Osteoblast (primary cell): Measurements from ENCODE around the gene CHD1. TPM values are rescaled to one million over a fixed set of nuclear protein-coding genes. Genes with fewer than 3 reads are reported as not detected.

Experiments used
- DNase-seq: peaks from one replicate; pipeline ENCODE4 v3.0.0; 2011; ENCODE audit warnings: low spot score, mixed read lengths; ENCODE audit not compliant: insufficient read length; ENCODE audit errors: missing footprints
- H2AFZ ChIP-seq: 2 replicates; pipeline ENCODE4 v1.6.0; 2011; ENCODE audit warnings: mild to moderate bottlenecking, low read length
- H3K27ac ChIP-seq: 2 replicates; pipeline ENCODE4 v1.5.1; 2011; ENCODE audit warnings: mild to moderate bottlenecking, low read depth, low read length, moderate library complexity
- H3K27me3 ChIP-seq: 2 replicates; pipeline ENCODE4 v1.6.0; 2012; ENCODE audit warnings: mild to moderate bottlenecking, control low read depth, inconsistent platforms, low read length, moderate library complexity; ENCODE audit not compliant: insufficient read depth
- H3K36me3 ChIP-seq: 2 replicates; pipeline ENCODE4 v1.5.1; 2011; ENCODE audit warnings: mild to moderate bottlenecking, low read length, control low read depth, moderate library complexity; ENCODE audit not compliant: insufficient read depth
- H3K4me1 ChIP-seq: 2 replicates; pipeline ENCODE4 v1.5.1; 2011; ENCODE audit warnings: mild to moderate bottlenecking, low read length, control low read depth, moderate library complexity; ENCODE audit not compliant: insufficient read depth
- H3K4me2 ChIP-seq: 2 replicates; pipeline ENCODE4 v1.6.0; 2011; ENCODE audit warnings: mild to moderate bottlenecking, low read length; ENCODE audit not compliant: insufficient read depth
- H3K4me3 ChIP-seq: fragments of 200-600 bp; sonication (generic); 3 replicates; pipeline ENCODE4 v1.5.1; 2012; ENCODE audit warnings: mild to moderate bottlenecking, low read length, inconsistent platforms; ENCODE audit not compliant: insufficient read depth
- H3K79me2 ChIP-seq: 2 replicates; pipeline ENCODE4 v1.6.0; 2012; ENCODE audit warnings: mild to moderate bottlenecking, low read length, control low read depth, inconsistent platforms; ENCODE audit not compliant: insufficient read depth
- H3K9me3 ChIP-seq: 2 replicates; pipeline ENCODE4 v1.5.1; 2011; ENCODE audit warnings: low read depth, low read length, control low read depth
- H4K20me1 ChIP-seq: 2 replicates; pipeline ENCODE4 v1.6.0; 2012; ENCODE audit warnings: mild to moderate bottlenecking, low read length, control low read depth; ENCODE audit not compliant: insufficient read depth
- CTCF ChIP-seq: IDR thresholded peaks from 2 replicates; pipeline ENCODE4 v1.5.1; 2011; ENCODE audit warnings: mild to moderate bottlenecking, low read depth, low read length, moderate library complexity; ENCODE audit errors: extremely low read depth
- total RNA-seq: library from RNA; depleted of rRNA; stranded (reverse); fragments of >200 nt; gene quantifications from 2 replicates; pipeline ENCODE4 v1.2.3, GENCODE V29; 2012

CHD1 gene
- total RNA-seq, 1 donor: 43.8 TPM

DNA sequence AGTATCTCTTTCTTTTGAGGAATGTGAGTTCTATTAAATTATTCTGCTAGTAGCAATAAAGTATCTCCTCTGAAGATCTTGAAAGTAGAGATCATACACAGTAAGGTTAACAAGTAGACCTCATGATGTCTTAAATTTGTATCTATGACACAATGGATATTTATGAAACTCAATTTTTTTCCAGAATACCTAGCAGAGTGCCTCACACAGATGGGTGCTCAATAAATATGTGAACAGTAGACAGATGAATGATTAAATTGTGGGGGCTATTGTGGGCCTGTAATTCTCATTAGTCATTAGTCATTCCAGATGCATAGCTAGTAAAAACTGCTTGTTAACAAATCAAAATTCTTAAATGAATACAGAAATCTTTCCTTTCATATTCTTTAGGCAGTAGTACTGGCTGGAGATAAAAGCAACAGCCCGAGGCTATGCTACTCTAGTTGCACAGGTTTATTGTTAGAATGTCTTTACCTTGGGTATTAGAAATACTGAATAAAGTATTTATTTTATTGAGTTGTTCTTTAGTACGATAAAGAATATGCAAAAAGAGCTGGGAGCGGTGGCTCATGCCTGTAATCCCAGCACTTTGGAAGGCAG is 22.0 kb downstream of the CHD1 start:
- H3K4me3 ChIP-seq: no peak overlapping the region
- no peak for TF ChIP-seq CTCF
- peaks cover 4% of the 10 kb centered on the region for H4K20me1 ChIP-seq
- peaks cover 60% of the 10 kb centered on the region for H3K79me2 ChIP-seq
- no peaks in the 10 kb centered on the region for H3K9me3 ChIP-seq
- DNase-seq: no peak
- H3K4me2 ChIP-seq: no peak overlapping the region
- peaks cover 11% of the 10 kb centered on the region for H3K36me3 ChIP-seq
- no peaks in the 10 kb centered on the region for H3K27me3 ChIP-seq
- H2AFZ ChIP-seq: no peak overlapping the region
- peaks cover 17% of the 10 kb centered on the region for H3K4me1 ChIP-seq
- peak overlapping the region; percentile 27 for H3K27ac ChIP-seq

DNA sequence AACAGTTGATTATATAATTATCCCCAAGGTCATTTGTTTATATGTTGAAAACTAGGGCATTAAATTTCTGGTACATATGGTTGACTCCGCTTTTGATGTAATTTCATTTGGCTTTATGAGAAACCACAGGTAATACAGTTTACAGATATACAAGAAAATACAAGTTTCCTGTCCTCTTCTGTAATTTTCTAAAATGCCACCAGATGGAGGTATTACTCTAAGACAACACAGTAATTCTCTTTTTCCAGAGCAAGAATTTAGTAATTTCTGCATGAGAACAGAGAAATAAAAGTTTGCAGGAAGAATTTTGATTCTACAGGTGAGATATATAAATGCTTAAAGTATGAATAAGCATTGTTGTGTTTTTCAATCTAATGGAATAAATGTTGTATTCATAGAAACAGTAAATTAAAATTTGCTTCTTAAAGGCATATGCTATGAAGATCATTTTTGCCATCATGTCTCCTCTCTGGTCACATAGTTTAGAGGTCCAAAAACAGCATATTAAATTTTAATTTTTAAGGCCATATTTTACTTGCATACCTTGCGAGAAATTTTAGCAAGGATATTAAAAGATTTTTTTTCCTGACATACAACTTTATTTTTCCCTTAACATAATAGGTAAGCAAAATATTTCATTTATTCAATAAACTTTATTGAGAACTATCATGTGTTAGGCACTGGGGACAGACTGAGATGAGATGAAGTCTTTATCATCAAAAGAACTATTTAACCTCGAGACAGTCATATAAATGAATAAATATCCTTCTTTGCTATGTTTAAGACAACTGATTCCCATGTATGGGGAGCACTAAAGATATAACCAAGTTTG is 22.7 kb downstream of the CHD1 start:
- no peak for DNase-seq
- Histone ChIP-seq H3K79me2 (peaks cover 53% of the 10 kb centered on the region), H3K27me3 (no peaks in the 10 kb centered on the region), H3K4me1 (peaks cover 17% of the 10 kb centered on the region), H3K4me3 (no peak overlapping the region), H3K27ac (peak overlapping the region; percentile 27), H3K36me3 (peaks cover 13% of the 10 kb centered on the region), H4K20me1 (no peaks in the 10 kb centered on the region), H3K4me2 (no peak overlapping the region), H2AFZ (no peak overlapping the region), H3K9me3 (no peaks in the 10 kb centered on the region)
- TF ChIP-seq CTCF: peak; percentile 64

DNA sequence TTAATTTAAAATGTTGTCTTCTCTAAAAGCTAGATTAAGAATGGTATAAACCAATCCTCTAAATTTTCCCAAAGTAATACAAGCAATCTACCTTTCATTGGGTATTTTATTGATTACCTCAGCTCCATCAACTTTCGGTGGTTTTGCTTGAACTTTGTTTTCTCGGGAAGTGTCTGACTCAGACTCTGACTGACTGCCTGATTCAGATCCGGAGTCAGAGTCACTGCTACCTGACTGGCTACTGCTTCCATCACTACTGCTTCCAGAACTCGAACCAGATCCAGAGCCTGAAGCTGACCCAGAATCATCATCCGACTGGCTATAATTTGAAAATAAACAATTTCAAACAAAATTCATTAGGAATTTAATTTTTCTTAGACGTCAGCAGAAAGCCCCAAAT is 24.0 kb downstream of the CHD1 start:
- H3K27ac ChIP-seq: peak overlapping the region; percentile 56
- H3K4me2 ChIP-seq: no peak overlapping the region
- H3K27me3 ChIP-seq: no peaks in the 10 kb centered on the region
- H3K36me3 ChIP-seq: peaks cover 23% of the 10 kb centered on the region
- no peaks in the 10 kb centered on the region for H4K20me1 ChIP-seq
- peaks cover 17% of the 10 kb centered on the region for H3K4me1 ChIP-seq
- no peak overlapping the region for H2AFZ ChIP-seq
- H3K4me3 ChIP-seq: no peak overlapping the region
- H3K79me2 ChIP-seq: peaks cover 42% of the 10 kb centered on the region
- H3K9me3 ChIP-seq: no peaks in the 10 kb centered on the region
- DNase-seq: no peak
- no peak for TF ChIP-seq CTCF

GRCh38 chr5:98902733-98903132 is 26.1 kb downstream of the CHD1 start:
- H3K27ac ChIP-seq: peak overlapping the region; percentile 64
- H3K79me2 ChIP-seq: peaks cover 22% of the 10 kb centered on the region
- peak; percentile 67 for DNase-seq
- H2AFZ ChIP-seq: no peak overlapping the region
- H4K20me1 ChIP-seq: no peaks in the 10 kb centered on the region
- H3K27me3 ChIP-seq: no peaks in the 10 kb centered on the region
- TF ChIP-seq CTCF: no peak
- peaks cover 42% of the 10 kb centered on the region for H3K36me3 ChIP-seq
- H3K4me3 ChIP-seq: no peak overlapping the region
- peaks cover 17% of the 10 kb centered on the region for H3K4me1 ChIP-seq
- no peaks in the 10 kb centered on the region for H3K9me3 ChIP-seq
- H3K4me2 ChIP-seq: no peak overlapping the region
